HEK293 (cell line): Measurements from ENCODE around the gene IRF3.

Experiments used
- KLF10 ChIP-seq: fragments of 450-650 bp; IDR thresholded peaks from 2 replicates; pipeline ENCODE4 v1.5.1; 2018; ENCODE audit warnings: missing biosample characterization, mild to moderate bottlenecking, missing genetic modification characterization
- KLF16 ChIP-seq: fragments of 450-650 bp; formaldehyde crosslinking; IDR thresholded peaks from 2 replicates; pipeline ENCODE4 v1.5.1; 2017; ENCODE audit warnings: missing biosample characterization, missing genetic modification characterization
- MYNN ChIP-seq: fragments of 450-650 bp; formaldehyde crosslinking; IDR thresholded peaks from 2 replicates; pipeline ENCODE4 v1.5.1; 2016; ENCODE audit warnings: missing biosample characterization, missing genetic modification characterization, borderline replicate concordance
- ZNF184 ChIP-seq: fragments of 450-650 bp; IDR thresholded peaks from 2 replicates; pipeline ENCODE4 v1.5.1; 2018; ENCODE audit warnings: missing biosample characterization, mild to moderate bottlenecking, missing genetic modification characterization
- ZNF660 ChIP-seq: fragments of 450-650 bp; IDR thresholded peaks from 2 replicates; pipeline ENCODE4 v1.5.1; 2018; ENCODE audit warnings: missing biosample characterization, mild to moderate bottlenecking, missing genetic modification characterization
- ZNF785 ChIP-seq: fragments of 450-650 bp; formaldehyde crosslinking; IDR thresholded peaks from 2 replicates; pipeline ENCODE4 v1.5.1; 2016; ENCODE audit warnings: missing biosample characterization, missing genetic modification characterization
- ZNF837 ChIP-seq: fragments of 450-650 bp; formaldehyde crosslinking; IDR thresholded peaks from 2 replicates; pipeline ENCODE4 v1.5.1; 2016; ENCODE audit warnings: missing biosample characterization, missing genetic modification characterization
- TF ChIP-seq, protein P1 (sequence below): fragments of 450-650 bp; formaldehyde crosslinking; IDR thresholded peaks from 2 replicates; pipeline ENCODE4 v1.5.1; 2016; ENCODE audit warnings: missing biosample characterization, missing genetic modification characterization
- TF ChIP-seq, protein P2 (sequence below): fragments of 450-650 bp; formaldehyde crosslinking; IDR thresholded peaks from 2 replicates; pipeline ENCODE4 v1.5.1; 2016; ENCODE audit warnings: missing biosample characterization, missing genetic modification characterization
- TF ChIP-seq, protein P3 (sequence below): sonication (generic); formaldehyde crosslinking; IDR thresholded peaks from 2 replicates; pipeline ENCODE4 v1.8.1; 2022; ENCODE audit warnings: mild to moderate bottlenecking, moderate library complexity, missing genetic modification reagents
- TF ChIP-seq, protein P4 (sequence below): fragments of 450-650 bp; formaldehyde crosslinking; IDR thresholded peaks from 2 replicates; pipeline ENCODE4 v1.5.1; 2016; ENCODE audit warnings: missing biosample characterization, missing genetic modification characterization, borderline replicate concordance
- TF ChIP-seq, protein P5 (sequence below): fragments of 450-650 bp; formaldehyde crosslinking; IDR thresholded peaks from 2 replicates; pipeline ENCODE4 v1.5.1; 2016; ENCODE audit warnings: missing biosample characterization, missing genetic modification characterization
- TF ChIP-seq, protein P6 (sequence below): fragments of 450-650 bp; formaldehyde crosslinking; IDR thresholded peaks from 2 replicates; pipeline ENCODE4 v1.5.1; 2016; ENCODE audit warnings: missing biosample characterization, missing genetic modification characterization
- TF ChIP-seq, protein P7 (sequence below): IDR thresholded peaks from 2 replicates; pipeline ENCODE4 v1.6.1; 2011; ENCODE audit warnings: mild to moderate bottlenecking, low read depth, low read length, borderline replicate concordance

DNA sequence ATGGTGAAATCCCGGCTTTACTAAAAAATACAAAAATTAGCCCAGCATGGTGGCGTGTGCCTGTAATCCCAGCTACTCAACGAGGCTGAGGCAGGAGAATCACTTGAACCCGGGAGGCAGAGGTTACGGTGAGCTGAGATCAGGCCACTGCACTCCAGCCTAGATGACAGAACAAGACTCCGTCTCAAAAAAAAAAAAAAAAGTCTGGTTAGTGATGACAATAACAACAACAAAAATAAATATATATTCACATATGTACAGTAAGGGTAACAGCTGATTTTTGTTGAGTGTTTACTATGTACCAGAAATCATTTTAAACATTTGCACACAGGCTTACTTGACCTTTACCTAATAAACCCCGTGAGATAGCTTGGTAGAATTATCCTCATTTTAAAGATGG is 48.7 kb downstream of the IRF3 start:
- TF ChIP-seq, protein P1, sequence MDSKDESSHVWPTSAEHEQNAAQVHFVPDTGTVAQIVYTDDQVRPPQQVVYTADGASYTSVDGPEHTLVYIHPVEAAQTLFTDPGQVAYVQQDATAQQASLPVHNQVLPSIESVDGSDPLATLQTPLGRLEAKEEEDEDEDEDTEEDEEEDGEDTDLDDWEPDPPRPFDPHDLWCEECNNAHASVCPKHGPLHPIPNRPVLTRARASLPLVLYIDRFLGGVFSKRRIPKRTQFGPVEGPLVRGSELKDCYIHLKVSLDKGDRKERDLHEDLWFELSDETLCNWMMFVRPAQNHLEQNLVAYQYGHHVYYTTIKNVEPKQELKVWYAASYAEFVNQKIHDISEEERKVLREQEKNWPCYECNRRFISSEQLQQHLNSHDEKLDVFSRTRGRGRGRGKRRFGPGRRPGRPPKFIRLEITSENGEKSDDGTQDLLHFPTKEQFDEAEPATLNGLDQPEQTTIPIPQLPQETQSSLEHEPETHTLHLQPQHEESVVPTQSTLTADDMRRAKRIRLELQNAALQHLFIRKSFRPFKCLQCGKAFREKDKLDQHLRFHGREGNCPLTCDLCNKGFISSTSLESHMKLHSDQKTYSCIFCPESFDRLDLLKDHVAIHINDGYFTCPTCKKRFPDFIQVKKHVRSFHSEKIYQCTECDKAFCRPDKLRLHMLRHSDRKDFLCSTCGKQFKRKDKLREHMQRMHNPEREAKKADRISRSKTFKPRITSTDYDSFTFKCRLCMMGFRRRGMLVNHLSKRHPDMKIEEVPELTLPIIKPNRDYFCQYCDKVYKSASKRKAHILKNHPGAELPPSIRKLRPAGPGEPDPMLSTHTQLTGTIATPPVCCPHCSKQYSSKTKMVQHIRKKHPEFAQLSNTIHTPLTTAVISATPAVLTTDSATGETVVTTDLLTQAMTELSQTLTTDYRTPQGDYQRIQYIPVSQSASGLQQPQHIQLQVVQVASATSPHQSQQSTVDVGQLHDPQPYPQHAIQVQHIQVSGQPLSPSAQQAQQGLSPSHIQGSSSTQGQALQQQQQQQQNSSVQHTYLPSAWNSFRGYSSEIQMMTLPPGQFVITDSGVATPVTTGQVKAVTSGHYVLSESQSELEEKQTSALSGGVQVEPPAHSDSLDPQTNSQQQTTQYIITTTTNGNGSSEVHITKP (tag by site-specific recombination): no peak
- TF ChIP-seq, protein P2, sequence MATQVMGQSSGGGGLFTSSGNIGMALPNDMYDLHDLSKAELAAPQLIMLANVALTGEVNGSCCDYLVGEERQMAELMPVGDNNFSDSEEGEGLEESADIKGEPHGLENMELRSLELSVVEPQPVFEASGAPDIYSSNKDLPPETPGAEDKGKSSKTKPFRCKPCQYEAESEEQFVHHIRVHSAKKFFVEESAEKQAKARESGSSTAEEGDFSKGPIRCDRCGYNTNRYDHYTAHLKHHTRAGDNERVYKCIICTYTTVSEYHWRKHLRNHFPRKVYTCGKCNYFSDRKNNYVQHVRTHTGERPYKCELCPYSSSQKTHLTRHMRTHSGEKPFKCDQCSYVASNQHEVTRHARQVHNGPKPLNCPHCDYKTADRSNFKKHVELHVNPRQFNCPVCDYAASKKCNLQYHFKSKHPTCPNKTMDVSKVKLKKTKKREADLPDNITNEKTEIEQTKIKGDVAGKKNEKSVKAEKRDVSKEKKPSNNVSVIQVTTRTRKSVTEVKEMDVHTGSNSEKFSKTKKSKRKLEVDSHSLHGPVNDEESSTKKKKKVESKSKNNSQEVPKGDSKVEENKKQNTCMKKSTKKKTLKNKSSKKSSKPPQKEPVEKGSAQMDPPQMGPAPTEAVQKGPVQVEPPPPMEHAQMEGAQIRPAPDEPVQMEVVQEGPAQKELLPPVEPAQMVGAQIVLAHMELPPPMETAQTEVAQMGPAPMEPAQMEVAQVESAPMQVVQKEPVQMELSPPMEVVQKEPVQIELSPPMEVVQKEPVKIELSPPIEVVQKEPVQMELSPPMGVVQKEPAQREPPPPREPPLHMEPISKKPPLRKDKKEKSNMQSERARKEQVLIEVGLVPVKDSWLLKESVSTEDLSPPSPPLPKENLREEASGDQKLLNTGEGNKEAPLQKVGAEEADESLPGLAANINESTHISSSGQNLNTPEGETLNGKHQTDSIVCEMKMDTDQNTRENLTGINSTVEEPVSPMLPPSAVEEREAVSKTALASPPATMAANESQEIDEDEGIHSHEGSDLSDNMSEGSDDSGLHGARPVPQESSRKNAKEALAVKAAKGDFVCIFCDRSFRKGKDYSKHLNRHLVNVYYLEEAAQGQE (tag by site-specific recombination): no peak
- TF ChIP-seq ZNF660 (tag by site-specific recombination) (no peak), ZNF785 (no peak), ZNF837 (tag by site-specific recombination) (no peak), ZNF184 (tag by site-specific recombination) (no peak), MYNN (tag by site-specific recombination) (no peak), KLF10 (tag by site-specific recombination) (no peak), KLF16 (tag by site-specific recombination) (no peak)
- TF ChIP-seq, protein P3, sequence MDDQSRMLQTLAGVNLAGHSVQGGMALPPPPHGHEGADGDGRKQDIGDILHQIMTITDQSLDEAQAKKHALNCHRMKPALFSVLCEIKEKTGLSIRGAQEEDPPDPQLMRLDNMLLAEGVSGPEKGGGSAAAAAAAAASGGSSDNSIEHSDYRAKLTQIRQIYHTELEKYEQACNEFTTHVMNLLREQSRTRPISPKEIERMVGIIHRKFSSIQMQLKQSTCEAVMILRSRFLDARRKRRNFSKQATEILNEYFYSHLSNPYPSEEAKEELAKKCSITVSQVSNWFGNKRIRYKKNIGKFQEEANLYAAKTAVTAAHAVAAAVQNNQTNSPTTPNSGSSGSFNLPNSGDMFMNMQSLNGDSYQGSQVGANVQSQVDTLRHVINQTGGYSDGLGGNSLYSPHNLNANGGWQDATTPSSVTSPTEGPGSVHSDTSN (CRISPR knock-in tag): no peak
- TF ChIP-seq, protein P4, sequence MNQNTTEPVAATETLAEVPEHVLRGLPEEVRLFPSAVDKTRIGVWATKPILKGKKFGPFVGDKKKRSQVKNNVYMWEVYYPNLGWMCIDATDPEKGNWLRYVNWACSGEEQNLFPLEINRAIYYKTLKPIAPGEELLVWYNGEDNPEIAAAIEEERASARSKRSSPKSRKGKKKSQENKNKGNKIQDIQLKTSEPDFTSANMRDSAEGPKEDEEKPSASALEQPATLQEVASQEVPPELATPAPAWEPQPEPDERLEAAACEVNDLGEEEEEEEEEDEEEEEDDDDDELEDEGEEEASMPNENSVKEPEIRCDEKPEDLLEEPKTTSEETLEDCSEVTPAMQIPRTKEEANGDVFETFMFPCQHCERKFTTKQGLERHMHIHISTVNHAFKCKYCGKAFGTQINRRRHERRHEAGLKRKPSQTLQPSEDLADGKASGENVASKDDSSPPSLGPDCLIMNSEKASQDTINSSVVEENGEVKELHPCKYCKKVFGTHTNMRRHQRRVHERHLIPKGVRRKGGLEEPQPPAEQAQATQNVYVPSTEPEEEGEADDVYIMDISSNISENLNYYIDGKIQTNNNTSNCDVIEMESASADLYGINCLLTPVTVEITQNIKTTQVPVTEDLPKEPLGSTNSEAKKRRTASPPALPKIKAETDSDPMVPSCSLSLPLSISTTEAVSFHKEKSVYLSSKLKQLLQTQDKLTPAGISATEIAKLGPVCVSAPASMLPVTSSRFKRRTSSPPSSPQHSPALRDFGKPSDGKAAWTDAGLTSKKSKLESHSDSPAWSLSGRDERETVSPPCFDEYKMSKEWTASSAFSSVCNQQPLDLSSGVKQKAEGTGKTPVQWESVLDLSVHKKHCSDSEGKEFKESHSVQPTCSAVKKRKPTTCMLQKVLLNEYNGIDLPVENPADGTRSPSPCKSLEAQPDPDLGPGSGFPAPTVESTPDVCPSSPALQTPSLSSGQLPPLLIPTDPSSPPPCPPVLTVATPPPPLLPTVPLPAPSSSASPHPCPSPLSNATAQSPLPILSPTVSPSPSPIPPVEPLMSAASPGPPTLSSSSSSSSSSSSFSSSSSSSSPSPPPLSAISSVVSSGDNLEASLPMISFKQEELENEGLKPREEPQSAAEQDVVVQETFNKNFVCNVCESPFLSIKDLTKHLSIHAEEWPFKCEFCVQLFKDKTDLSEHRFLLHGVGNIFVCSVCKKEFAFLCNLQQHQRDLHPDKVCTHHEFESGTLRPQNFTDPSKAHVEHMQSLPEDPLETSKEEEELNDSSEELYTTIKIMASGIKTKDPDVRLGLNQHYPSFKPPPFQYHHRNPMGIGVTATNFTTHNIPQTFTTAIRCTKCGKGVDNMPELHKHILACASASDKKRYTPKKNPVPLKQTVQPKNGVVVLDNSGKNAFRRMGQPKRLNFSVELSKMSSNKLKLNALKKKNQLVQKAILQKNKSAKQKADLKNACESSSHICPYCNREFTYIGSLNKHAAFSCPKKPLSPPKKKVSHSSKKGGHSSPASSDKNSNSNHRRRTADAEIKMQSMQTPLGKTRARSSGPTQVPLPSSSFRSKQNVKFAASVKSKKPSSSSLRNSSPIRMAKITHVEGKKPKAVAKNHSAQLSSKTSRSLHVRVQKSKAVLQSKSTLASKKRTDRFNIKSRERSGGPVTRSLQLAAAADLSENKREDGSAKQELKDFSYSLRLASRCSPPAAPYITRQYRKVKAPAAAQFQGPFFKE (tag by site-specific recombination): no peak
- TF ChIP-seq, protein P5, sequence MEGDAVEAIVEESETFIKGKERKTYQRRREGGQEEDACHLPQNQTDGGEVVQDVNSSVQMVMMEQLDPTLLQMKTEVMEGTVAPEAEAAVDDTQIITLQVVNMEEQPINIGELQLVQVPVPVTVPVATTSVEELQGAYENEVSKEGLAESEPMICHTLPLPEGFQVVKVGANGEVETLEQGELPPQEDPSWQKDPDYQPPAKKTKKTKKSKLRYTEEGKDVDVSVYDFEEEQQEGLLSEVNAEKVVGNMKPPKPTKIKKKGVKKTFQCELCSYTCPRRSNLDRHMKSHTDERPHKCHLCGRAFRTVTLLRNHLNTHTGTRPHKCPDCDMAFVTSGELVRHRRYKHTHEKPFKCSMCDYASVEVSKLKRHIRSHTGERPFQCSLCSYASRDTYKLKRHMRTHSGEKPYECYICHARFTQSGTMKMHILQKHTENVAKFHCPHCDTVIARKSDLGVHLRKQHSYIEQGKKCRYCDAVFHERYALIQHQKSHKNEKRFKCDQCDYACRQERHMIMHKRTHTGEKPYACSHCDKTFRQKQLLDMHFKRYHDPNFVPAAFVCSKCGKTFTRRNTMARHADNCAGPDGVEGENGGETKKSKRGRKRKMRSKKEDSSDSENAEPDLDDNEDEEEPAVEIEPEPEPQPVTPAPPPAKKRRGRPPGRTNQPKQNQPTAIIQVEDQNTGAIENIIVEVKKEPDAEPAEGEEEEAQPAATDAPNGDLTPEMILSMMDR (tag by site-specific recombination): no peak
- TF ChIP-seq, protein P6, sequence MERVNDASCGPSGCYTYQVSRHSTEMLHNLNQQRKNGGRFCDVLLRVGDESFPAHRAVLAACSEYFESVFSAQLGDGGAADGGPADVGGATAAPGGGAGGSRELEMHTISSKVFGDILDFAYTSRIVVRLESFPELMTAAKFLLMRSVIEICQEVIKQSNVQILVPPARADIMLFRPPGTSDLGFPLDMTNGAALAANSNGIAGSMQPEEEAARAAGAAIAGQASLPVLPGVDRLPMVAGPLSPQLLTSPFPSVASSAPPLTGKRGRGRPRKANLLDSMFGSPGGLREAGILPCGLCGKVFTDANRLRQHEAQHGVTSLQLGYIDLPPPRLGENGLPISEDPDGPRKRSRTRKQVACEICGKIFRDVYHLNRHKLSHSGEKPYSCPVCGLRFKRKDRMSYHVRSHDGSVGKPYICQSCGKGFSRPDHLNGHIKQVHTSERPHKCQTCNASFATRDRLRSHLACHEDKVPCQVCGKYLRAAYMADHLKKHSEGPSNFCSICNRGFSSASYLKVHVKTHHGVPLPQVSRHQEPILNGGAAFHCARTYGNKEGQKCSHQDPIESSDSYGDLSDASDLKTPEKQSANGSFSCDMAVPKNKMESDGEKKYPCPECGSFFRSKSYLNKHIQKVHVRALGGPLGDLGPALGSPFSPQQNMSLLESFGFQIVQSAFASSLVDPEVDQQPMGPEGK (tag by site-specific recombination): no peak
- TF ChIP-seq, protein P7, sequence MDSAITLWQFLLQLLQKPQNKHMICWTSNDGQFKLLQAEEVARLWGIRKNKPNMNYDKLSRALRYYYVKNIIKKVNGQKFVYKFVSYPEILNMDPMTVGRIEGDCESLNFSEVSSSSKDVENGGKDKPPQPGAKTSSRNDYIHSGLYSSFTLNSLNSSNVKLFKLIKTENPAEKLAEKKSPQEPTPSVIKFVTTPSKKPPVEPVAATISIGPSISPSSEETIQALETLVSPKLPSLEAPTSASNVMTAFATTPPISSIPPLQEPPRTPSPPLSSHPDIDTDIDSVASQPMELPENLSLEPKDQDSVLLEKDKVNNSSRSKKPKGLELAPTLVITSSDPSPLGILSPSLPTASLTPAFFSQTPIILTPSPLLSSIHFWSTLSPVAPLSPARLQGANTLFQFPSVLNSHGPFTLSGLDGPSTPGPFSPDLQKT: no peak
